SK-N-SH treated with all-trans-retinoic acid at 6 μM for 48 hours (cell line): Measurements from ENCODE around the gene TMEM207.

ENCODE experiments used
- ATAC-seq: fragments of 200-7000 bp; cut with Tn5 transposase; 3 replicates; pipeline ENCODE4 v1.9.1; 2020; ENCODE audit warnings: mild to moderate bottlenecking, moderate library complexity
- ARNTL ChIP-seq: fragments of 450-650 bp; formaldehyde crosslinking; IDR thresholded peaks from 2 replicates; pipeline ENCODE4 v1.5.0; 2020; ENCODE audit warnings: low read depth, mild to moderate bottlenecking, moderate library complexity, borderline replicate concordance
- BACH2 ChIP-seq: fragments of 250-450 bp; sonication (Bioruptor Pico); IDR thresholded peaks from 2 replicates; pipeline ENCODE4 v1.9.0; 2021; ENCODE audit warnings: mild to moderate bottlenecking, borderline replicate concordance
- GLIS3 ChIP-seq: fragments of 250-450 bp; sonication (Bioruptor Pico); IDR thresholded peaks from 2 replicates; pipeline ENCODE4 v1.5.0; 2020; ENCODE audit warnings: mild to moderate bottlenecking, moderate library complexity
- ISL1 ChIP-seq: fragments of 250-450 bp; sonication (Bioruptor Pico); IDR thresholded peaks from 2 replicates; pipeline ENCODE4 v2.1.2; 2022; ENCODE audit warnings: mild to moderate bottlenecking, moderate library complexity
- SNAI2 ChIP-seq: fragments of 250-450 bp; sonication (Bioruptor Pico); IDR thresholded peaks from 2 replicates; pipeline ENCODE4 v1.5.0; 2020; ENCODE audit warnings: mild to moderate bottlenecking, moderate library complexity
- TOX ChIP-seq: fragments of 250-450 bp; sonication (Bioruptor Pico); IDR thresholded peaks from 2 replicates; pipeline ENCODE4 v1.8.0; 2021; ENCODE audit warnings: mild to moderate bottlenecking, moderate library complexity, borderline replicate concordance
- ZC3H10 ChIP-seq: fragments of 250-450 bp; sonication (Bioruptor Pico); IDR thresholded peaks from 2 replicates; pipeline ENCODE4 v1.5.1; 2021; ENCODE audit warnings: mild to moderate bottlenecking, moderate library complexity
- ZFP3 ChIP-seq: fragments of 250-450 bp; sonication (Bioruptor Pico); IDR thresholded peaks from 2 replicates; pipeline ENCODE4 v1.5.0; 2020; ENCODE audit warnings: mild to moderate bottlenecking, moderate library complexity
- ZFP30 ChIP-seq: fragments of 450-650 bp; formaldehyde crosslinking; IDR thresholded peaks from 2 replicates; pipeline ENCODE4 v1.5.0; 2022; ENCODE audit warnings: mild to moderate bottlenecking, moderate library complexity
- ZNF70 ChIP-seq: fragments of 450-650 bp; formaldehyde crosslinking; IDR thresholded peaks from 2 replicates; pipeline ENCODE4 v1.5.0; 2020; ENCODE audit warnings: mild to moderate bottlenecking, moderate library complexity
- ZNF8 ChIP-seq: fragments of 450-650 bp; formaldehyde crosslinking; IDR thresholded peaks from 2 replicates; pipeline ENCODE4 v1.5.0; 2020; ENCODE audit warnings: mild to moderate bottlenecking, moderate library complexity
- TF ChIP-seq, protein P1 (sequence below): fragments of 250-450 bp; sonication (Bioruptor Pico); IDR thresholded peaks from 2 replicates; pipeline ENCODE4 v1.5.1; 2020; ENCODE audit warnings: low read depth, mild to moderate bottlenecking, moderate library complexity
- TF ChIP-seq, protein P2 (sequence below): fragments of 250-450 bp; sonication (Bioruptor Pico); IDR thresholded peaks from 2 replicates; pipeline ENCODE4 v1.8.0; 2020; ENCODE audit warnings: mild to moderate bottlenecking, moderate library complexity, borderline replicate concordance
- TF ChIP-seq, protein P3 (sequence below): fragments of 250-450 bp; sonication (Bioruptor Pico); IDR thresholded peaks from 2 replicates; pipeline ENCODE4 v1.5.0; 2020; ENCODE audit warnings: mild to moderate bottlenecking, moderate library complexity
- TF ChIP-seq, protein P4 (sequence below): fragments of 250-450 bp; sonication (Bioruptor Pico); IDR thresholded peaks from 2 replicates; pipeline ENCODE4 v1.8.0; 2021; ENCODE audit warnings: low read depth, mild to moderate bottlenecking, moderate library complexity, borderline replicate concordance

TMEM207 gene

DNA sequence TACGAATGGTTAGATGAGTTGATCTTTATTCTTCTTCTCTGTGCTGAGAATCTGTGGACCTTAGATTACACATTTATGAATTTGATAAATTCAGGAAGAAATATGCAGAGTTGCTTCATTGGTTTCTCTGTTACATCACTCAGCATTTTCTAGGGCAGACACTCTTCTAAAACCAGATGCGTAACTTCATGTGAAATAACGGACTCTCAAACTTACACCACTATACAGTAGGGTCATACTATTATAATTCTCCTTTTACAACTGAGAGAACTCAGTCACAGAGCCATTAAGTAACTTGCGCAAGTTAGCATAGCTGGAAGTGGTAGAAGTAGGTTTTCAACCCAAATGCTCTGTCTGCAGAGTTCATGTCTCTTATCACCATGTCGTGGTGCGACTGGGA, 5.7 kb downstream of the TMEM207 start:
- TF ChIP-seq ISL1 (CRISPR knock-in tag) (no peak), ARNTL (CRISPR knock-in tag) (no peak), SNAI2 (no peak), ZNF70 (CRISPR knock-in tag) (no peak)
- TF ChIP-seq, protein P1, sequence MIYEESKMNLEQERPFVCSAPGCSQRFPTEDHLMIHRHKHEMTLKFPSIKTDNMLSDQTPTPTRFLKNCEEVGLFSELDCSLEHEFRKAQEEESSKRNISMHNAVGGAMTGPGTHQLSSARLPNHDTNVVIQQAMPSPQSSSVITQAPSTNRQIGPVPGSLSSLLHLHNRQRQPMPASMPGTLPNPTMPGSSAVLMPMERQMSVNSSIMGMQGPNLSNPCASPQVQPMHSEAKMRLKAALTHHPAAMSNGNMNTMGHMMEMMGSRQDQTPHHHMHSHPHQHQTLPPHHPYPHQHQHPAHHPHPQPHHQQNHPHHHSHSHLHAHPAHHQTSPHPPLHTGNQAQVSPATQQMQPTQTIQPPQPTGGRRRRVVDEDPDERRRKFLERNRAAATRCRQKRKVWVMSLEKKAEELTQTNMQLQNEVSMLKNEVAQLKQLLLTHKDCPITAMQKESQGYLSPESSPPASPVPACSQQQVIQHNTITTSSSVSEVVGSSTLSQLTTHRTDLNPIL (CRISPR knock-in tag): no peak
- TF ChIP-seq, protein P2, sequence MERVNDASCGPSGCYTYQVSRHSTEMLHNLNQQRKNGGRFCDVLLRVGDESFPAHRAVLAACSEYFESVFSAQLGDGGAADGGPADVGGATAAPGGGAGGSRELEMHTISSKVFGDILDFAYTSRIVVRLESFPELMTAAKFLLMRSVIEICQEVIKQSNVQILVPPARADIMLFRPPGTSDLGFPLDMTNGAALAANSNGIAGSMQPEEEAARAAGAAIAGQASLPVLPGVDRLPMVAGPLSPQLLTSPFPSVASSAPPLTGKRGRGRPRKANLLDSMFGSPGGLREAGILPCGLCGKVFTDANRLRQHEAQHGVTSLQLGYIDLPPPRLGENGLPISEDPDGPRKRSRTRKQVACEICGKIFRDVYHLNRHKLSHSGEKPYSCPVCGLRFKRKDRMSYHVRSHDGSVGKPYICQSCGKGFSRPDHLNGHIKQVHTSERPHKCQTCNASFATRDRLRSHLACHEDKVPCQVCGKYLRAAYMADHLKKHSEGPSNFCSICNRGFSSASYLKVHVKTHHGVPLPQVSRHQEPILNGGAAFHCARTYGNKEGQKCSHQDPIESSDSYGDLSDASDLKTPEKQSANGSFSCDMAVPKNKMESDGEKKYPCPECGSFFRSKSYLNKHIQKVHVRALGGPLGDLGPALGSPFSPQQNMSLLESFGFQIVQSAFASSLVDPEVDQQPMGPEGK: no peak
- ATAC-seq: no peak

DNA sequence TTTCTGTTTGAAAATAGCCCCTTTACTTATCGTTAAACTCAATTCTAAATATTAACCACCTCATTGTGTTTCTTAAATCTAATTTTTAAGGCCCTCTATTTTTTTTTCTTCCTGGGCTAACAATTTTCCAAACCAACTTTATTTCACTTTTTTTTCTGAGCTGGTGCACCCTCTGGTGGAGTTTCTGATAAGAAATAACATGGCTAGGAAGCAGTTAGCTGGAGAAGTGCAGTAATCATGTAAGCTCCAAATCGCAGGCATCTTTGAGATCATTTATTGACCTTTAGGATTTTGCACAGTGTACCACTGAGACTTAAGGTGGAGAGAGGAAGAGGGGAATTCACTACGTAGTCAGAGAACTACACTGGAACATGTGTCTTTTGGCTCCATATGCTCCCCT, 6.4 kb downstream of the TMEM207 start:
- TF ChIP-seq GLIS3 (CRISPR knock-in tag): no peak
- no peak for TF ChIP-seq ZFP30 (CRISPR knock-in tag)
- TF ChIP-seq, protein P2: no peak
- TF ChIP-seq, protein P3, sequence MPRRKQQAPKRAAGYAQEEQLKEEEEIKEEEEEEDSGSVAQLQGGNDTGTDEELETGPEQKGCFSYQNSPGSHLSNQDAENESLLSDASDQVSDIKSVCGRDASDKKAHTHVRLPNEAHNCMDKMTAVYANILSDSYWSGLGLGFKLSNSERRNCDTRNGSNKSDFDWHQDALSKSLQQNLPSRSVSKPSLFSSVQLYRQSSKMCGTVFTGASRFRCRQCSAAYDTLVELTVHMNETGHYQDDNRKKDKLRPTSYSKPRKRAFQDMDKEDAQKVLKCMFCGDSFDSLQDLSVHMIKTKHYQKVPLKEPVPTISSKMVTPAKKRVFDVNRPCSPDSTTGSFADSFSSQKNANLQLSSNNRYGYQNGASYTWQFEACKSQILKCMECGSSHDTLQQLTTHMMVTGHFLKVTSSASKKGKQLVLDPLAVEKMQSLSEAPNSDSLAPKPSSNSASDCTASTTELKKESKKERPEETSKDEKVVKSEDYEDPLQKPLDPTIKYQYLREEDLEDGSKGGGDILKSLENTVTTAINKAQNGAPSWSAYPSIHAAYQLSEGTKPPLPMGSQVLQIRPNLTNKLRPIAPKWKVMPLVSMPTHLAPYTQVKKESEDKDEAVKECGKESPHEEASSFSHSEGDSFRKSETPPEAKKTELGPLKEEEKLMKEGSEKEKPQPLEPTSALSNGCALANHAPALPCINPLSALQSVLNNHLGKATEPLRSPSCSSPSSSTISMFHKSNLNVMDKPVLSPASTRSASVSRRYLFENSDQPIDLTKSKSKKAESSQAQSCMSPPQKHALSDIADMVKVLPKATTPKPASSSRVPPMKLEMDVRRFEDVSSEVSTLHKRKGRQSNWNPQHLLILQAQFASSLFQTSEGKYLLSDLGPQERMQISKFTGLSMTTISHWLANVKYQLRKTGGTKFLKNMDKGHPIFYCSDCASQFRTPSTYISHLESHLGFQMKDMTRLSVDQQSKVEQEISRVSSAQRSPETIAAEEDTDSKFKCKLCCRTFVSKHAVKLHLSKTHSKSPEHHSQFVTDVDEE (CRISPR knock-in tag): no peak
- no peak for TF ChIP-seq BACH2 (CRISPR knock-in tag)
- ATAC-seq: peak; percentile 47; the same call in 1 of the 3 replicates

DNA sequence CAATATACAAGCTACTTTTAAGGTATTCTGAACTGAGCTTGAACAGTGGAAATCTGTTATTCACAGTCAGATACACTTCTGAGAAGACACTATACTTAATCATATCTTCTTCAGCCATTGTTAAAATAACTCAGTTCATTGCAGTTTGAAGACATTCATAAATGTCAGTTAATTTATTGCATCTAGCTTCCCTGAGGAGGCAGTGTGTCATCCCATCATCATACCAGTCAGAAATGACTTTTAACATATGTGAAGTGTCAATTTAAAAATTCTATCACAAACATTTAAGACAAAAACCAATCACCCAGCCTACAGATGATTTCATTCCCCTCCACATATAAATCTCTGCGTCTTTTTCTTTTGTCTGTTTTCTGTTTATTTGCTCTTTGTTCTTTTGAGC, 7.5 kb downstream of the TMEM207 start:
- no peak for ATAC-seq
- TF ChIP-seq TOX (CRISPR knock-in tag) (no peak), GLIS3 (CRISPR knock-in tag) (no peak), ZFP3 (CRISPR knock-in tag) (no peak), ZNF70 (CRISPR knock-in tag) (no peak), ZNF8 (CRISPR knock-in tag) (no peak), ZC3H10 (CRISPR knock-in tag) (no peak), ZFP30 (CRISPR knock-in tag) (no peak)
- TF ChIP-seq, protein P4, sequence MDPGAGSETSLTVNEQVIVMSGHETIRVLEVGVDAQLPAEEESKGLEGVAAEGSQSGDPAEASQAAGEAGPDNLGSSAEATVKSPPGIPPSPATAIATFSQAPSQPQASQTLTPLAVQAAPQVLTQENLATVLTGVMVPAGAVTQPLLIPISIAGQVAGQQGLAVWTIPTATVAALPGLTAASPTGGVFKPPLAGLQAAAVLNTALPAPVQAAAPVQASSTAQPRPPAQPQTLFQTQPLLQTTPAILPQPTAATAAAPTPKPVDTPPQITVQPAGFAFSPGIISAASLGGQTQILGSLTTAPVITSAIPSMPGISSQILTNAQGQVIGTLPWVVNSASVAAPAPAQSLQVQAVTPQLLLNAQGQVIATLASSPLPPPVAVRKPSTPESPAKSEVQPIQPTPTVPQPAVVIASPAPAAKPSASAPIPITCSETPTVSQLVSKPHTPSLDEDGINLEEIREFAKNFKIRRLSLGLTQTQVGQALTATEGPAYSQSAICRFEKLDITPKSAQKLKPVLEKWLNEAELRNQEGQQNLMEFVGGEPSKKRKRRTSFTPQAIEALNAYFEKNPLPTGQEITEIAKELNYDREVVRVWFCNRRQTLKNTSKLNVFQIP (CRISPR knock-in tag): no peak
- TF ChIP-seq, protein P1 (CRISPR knock-in tag): no peak
- TF ChIP-seq, protein P2: no peak
